ENCODE results near the gene COL28A1.

Gene COL28A1

GRCh38 chr7:7323352-7323751 is 212.3 kb downstream of the COL28A1 start:
- DNase-seq = no peak

- DNase-seq = no peak
Measured at GRCh38 chr7:7321681-7322080, 214.0 kb downstream of the COL28A1 start.

DNA sequence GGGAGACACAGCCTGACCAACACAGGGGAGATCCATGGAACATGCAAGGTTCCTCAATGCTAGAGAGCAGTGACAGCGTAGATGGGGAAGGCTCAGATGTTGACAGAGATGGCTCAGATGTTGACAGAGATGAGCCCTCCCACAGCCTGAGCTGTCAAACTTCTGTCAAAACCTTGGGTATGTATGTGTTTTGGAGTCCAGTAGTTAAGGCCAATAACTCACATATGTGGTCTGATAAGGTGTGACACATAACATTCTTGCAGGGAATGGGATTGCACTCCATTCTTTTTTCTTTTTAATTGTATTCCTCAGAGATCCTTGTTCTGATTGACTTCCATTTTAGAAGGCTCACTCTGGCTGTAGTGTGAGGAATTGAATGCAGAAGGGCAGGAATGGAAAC is 217.1 kb downstream of the COL28A1 start:
- DNase-seq = no peak

GRCh38 chr7:7317850-7318249 is 217.8 kb downstream of the COL28A1 start:
- no peak for DNase-seq

- DNase-seq = no peak
Measured at GRCh38 chr7:7315851-7316250, 219.8 kb downstream of the COL28A1 start.

GRCh38 chr7:7312323-7312722 is 223.3 kb downstream of the COL28A1 start:
- DNase-seq = no peak

DNA sequence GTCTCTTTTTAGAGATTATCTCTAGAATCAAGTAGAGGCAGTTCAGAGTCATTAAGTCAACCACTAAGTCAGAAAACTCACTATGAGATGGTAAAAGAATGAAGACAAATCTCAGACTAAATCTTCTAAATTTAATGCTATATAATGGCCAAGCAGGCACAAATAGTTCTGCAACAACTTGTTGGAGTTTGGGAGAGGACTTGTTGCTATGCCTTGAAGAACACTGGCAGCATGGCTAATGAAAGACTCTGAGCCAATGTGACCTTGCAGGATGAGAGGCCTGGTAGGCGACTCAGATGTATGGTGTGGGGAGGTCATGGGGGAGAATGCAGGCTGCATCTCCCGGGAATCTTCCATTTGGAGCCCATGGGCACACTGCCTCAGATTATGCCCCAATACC is 224.7 kb downstream of the COL28A1 start:
- no peak for DNase-seq

DNA sequence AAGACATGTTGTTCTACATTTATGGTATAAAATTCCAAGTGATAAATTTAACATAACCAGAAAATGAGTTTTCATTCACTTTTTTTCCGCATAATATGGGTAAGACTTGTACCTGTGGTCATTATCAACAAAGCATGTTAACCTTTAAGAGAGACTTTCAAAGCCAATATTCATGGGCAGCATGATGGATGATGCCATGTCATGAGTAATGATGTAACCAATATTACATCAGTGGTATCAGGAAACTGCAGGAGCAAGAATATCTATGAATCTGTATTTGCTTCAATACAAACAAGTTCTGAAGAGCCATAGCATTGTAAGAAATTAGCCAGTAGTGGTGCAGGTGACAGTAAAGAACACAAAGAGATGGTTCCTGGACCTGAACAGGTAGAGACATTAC is 226.5 kb downstream of the COL28A1 start:
- no peak for DNase-seq

Measured in fibroblast of upper back skin (primary cell).